Stimulated activated CD4-positive, alpha-beta T cell treated with anti-CD3 and anti-CD28 coated beads, Interleukin-4, amount 100 ng/mL, for 24 hours (primary cell): ENCODE measurements around the gene CRTC3.
"Not testable (repeated sequence)": the region's sequence is repeated elsewhere in the genome, so short reads cannot be mapped to it uniquely, and the experiment has no call there.

Experiments
- DNase-seq: peaks from one replicate; pipeline ENCODE4 v3.0.0-alpha.2; 2020

Gene CRTC3, protein sequence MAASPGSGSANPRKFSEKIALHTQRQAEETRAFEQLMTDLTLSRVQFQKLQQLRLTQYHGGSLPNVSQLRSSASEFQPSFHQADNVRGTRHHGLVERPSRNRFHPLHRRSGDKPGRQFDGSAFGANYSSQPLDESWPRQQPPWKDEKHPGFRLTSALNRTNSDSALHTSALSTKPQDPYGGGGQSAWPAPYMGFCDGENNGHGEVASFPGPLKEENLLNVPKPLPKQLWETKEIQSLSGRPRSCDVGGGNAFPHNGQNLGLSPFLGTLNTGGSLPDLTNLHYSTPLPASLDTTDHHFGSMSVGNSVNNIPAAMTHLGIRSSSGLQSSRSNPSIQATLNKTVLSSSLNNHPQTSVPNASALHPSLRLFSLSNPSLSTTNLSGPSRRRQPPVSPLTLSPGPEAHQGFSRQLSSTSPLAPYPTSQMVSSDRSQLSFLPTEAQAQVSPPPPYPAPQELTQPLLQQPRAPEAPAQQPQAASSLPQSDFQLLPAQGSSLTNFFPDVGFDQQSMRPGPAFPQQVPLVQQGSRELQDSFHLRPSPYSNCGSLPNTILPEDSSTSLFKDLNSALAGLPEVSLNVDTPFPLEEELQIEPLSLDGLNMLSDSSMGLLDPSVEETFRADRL

DNA sequence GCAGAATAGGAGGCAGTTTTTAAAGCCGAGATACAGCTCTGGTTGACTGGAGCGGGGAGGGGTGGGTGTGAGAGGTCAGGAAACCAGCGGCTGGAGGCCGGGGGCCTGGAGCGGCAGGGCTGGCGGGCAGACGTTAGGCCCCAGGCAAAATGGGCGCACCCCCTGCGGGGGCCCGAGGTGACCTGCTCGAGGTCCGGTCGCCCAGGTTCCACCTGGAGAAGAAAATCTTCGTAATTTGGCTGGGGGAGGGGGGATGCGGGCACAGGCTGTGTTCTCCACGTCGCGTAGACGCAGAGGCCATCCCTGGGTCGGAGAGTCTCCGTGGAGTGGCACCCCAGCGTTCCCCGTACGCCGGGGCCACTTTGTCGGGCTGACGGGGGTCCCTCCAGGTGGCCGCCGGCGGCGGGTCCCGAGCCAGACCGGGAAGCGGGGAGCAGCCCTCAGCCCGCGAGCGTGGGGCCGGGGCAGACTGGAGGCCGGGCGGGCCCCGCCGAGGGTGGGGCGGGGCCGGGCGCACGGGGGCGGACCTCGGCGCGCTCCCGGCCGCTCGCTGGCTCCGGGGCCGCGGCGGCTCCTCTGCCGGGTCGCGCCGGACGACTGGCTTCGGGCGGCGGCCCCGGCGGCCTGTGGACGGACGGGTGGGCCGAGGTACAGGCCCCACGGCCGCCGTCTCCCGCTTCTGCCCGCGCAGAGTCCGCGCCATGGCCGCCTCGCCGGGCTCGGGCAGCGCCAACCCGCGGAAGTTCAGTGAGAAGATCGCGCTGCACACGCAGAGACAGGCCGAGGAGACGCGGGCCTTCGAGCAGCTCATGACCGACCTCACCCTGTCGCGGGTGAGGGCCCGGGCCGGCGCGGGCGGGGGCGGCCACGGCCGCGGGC lies at the start of gene CRTC3:
Gene CRTC3, plus strand, starts transcription at position 553 of the 879 bp plus-strand sequence. Its CDS starts 149 bp downstream, at position 702.
- DNase-seq: peak; percentile 50

DNA sequence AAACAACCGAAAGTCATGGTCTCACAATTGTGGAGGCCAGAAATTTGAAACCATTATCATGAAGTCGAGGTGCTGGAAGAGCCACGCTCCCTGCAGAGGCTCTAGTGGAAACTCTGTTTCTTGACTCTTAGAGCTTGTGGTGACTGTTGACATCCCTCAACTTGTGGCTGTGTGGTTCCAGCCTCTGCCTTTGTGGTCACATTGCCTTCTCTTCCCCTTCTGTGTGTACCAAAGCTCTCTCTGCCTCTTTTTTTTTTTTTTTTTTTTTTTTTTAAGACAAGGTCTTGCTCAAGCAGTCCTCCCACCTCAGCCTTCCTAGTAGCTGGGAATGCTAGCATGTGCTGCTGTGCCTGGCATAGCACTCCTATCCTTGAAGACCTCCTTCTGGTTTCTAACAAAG lies 48.7 kb upstream of the CRTC3 start:
- peak; percentile 8 for DNase-seq

DNA sequence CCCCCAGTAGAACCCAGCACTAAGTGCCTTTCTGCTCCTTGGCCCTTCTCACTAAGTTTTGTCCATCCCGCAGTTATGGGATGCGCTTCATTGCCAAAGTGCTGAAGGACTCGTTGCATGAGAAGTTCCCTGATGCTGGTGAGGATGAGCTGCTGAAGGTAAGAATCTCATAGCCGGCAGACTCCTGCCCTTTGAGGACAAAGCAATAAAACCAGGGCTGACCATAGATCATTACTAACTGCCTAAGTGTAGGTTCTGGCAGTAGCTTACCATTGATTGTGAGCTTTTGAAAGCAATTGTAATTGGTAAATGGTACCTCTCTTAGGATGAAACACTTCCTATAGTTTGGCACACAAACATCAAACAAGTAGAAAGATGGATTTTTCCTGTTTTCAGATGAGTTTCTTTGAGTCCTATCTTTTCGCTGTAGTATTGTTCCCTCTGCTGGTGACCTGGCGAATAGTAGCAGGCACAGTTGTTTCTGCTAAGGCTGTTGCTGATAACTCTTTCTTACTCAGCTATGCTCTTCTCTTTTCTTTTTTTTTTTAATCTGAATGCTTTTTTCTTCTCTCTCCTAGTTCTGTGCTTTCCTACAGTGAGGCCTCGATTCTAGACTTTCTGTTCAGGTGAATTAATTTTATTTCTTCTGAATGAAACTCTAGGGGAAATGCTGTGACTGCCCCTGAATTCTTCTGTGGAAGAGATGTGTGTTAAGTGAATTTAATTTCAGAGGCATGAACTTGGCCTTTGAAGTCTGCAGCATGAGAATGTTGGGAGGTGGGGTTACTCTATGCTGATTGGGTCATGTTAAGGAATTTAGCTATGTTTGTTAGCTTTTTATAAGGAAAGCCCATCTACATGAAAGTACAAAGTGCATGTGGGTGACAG lies 47.4 kb upstream of the CRTC3 start:
- DNase-seq: peak; percentile 59

DNA sequence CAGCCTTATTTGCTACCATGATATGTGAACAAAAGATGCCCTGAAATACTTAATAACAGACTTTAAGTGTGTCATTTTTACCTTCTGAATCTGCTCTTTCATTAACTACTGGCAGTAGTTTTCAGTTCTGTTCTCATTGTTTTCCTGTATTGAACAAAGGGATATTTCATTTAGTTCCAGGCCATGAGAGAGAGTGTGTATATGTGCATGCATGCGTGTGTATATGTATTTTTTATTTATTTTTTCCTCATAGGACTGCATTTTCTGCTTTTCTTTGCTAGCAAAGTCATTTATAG lies 46.8 kb upstream of the CRTC3 start:
- no peak for DNase-seq

DNA sequence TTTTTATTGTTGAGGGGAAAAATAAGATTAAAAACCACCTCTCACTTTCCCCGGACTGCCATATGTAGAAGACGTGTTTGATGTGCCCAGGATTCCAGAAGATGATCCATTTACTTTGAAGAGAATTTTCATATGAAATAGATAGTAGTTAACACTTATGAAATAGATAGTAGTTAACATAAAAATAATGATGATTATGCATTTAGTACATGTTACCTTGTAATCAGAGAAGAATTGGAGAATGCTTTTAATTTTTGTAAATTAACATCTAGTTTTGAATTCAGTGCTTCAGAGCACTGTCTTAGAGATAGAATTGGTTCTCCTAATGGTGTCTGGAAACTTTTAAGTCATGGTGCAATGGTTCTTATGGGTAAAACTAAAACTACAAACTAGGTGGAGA lies 46.1 kb upstream of the CRTC3 start:
- DNase-seq: no peak

DNA sequence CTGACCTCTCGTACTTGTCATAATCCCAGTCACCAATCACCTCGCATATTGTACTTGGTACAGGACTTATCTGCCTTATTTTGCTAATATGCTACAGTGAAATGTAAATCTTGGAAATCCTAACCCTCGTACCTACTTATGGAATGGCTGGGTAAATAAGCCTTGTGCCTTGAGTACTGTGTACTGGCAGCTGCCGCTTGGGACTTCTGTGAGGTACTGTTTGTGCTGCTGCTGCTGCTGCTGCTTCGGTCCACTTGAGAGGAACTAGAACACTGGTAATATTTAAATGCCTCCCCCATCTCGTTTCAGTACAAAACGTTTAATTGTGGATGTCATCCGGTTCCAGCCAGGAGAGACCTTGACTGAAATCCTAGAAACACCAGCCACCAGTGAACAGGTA lies 42.5 kb upstream of the CRTC3 start:
- DNase-seq: no peak

DNA sequence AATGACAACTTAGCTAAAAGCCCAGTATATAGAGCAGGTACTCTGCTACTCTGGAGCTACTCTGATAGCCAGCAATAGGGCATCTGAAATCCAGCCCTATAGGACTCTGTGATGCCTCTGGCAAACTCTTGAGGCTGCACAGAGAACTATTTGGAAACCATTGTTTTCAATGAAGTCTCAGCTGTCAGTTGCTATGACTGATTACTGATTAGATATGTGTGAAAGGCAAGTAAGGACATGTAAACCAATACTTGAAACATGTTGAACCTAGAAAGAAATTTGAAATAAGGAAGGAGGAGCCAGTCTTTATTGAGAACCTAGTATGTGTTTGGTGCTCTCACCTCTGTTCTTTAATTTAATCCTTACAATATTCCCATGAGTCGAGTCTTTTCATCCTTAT lies 40.2 kb upstream of the CRTC3 start:
- DNase-seq: no peak

DNA sequence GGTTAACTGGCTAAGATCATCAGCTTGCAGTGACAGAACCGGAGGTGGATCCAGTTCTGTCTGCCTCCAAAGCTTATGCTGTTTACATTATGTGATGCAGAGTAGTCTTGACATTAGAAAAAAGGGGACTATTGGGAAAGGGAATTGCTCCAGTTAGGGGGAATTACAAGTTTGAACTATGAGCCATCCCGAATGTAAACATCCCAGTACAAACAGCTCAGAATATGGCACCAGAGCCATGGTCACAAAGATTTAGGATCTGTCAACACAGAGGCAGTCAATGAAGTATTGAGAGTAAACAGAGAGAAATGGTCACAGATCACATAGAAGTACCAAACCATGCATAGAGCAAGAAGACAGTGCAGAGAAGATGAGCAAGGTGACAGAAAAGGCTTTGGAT lies 39.8 kb upstream of the CRTC3 start:
- DNase-seq: no peak

DNA sequence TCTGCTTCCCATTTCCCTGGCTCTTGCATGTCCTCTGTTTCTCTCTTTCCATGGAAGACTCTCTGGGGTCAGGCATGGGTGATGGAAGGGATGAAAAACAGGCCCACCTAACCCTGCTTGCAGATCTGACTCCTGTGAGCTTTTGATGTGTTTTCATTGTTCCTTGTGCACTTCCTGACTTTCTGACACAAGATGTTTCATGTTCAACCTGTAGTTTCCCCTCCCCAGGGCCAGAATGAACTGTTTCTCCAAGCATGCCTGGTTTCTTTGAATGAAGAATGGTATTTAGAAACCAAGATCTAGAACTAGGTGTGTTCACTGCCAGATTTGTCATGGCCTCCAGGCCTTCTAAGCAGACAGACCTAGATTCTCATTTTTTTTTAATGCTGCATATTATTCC lies 36.1 kb upstream of the CRTC3 start:
- no peak for DNase-seq

DNA sequence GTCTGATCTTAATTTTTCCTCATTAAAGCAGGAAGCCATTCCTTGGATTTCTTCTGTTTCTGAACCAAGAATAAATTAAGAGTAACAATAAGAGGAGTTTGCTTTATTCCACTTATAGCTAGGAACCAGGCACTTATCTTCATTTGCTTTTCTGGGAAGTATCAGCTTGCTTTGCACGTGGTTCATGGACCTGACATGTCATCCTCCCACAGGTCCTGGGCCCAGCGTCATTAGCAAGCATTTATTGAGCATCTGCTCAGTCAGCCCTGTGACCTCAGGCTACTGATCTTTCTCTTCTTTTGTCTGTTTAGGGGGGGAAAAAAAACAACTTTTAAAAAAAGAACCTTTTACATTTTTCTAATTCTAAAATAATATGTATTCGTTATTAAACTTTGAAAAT lies 34.7 kb upstream of the CRTC3 start:
- no peak for DNase-seq

DNA sequence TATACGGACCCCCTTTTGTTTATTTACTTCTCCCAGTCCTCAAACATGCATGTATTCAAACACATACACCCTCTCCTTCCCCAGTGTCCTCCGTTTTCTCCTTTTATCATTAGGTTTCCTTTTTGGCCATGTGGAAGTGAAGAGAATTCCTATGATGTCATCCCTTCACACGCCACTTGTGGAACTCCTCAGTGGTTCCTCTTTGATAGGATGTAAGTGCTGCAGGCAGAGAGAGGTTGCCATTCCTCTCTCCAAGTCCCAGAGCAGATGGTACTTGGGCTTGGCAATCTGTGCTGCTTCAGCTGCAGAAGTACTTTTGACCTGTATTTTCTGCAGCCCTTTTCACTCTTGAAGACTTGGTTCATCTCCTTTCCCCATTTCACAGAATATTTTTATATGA lies 32.9 kb upstream of the CRTC3 start:
- no peak for DNase-seq

DNA sequence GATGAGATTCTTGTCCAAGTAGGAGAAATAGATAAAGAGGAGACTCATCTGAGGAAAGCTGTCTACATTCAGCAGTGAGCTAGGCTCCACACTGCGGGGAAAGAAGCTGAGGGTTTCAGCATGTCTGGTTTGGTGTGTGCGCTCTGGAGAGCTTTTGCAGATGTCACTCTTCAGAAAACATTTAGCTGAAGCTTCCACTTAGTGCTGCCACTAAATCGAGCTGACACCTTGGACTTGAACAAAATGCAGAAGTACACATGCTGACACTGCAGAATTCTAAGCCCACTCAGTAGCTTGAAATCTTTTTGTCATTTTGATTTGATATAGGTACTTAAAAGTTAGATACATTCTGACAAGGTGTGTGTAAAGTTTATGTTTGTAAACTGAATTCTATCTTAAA lies 32.3 kb upstream of the CRTC3 start:
- no peak for DNase-seq

DNA sequence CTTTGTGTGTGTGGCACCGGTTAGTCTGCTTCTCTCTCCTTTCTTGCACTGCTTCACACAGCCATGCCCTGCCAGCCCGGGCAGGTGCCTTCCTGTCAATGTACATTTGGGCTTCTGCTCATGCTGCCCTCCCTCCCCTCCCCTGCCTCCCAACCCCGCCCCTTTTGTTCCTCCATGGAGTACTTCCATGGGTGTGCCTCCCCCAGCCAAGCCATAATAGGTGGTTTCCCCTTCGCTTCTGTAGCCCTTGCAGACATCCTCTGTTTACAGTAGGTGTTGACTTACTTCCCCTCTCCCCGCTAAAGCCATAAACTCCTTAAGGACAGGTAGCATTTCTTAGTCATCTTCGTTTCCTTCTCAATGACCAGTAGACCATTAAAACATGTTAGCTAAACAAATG lies 31.8 kb upstream of the CRTC3 start:
- DNase-seq: no peak

DNA sequence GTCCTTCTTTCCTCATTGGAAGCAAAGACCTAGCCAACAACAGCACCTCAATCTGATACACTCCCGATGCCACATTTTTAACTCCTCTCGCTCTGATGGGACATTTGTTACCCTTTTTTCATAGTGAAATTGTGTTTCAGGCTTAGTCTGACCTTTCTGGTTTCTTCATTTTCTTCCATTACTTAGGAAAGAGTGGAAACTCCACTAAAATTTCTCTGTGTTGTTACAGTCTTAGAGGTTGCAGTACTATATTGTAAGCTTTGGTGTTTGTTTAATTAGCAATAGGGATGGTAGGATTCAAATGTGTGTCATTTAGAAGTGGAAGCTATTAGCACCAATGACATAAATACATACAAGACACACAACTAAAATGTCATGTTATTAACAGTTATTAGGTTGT lies 29.6 kb upstream of the CRTC3 start:
- DNase-seq: no peak

DNA sequence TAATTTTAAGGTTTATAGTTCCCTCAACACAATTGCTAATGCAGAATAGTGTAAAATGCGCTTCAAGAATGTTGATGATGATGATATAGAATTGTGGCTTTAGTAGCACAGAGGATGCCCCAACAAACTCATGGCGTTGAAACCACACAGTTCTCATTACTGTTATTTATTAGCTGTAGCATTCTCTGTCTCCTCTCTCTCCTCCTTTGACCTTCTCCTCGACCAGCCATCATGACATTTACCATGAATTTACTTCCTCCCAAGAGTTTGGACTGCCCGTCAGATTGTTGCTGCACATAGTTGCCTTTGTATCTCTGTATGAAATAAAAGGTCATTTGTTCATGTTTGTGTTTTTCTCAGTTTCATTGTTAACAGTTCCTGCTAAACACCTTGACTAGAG lies 27.8 kb upstream of the CRTC3 start:
- DNase-seq: no peak

DNA sequence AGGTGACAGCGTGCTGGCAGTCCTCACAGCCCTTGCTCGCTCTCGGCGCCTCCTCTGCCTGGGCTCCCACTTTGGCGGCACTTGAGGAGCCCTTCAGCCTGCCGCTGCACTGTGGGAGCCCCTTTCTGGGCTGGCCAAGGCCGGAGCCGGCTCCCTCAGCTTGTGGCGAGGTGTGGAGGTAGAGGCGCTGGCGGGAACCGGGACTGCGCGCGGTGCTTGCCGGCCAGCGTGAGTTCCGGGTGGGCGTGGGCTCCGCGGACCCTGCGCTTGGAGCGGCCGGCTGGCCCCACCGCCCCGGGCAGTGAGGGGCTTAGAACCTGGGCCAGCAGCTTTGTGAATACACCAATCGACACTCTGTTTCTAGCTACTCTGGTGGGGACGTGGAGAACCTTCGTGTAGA lies 18.9 kb upstream of the CRTC3 start:
- not testable (repeated sequence) for DNase-seq

DNA sequence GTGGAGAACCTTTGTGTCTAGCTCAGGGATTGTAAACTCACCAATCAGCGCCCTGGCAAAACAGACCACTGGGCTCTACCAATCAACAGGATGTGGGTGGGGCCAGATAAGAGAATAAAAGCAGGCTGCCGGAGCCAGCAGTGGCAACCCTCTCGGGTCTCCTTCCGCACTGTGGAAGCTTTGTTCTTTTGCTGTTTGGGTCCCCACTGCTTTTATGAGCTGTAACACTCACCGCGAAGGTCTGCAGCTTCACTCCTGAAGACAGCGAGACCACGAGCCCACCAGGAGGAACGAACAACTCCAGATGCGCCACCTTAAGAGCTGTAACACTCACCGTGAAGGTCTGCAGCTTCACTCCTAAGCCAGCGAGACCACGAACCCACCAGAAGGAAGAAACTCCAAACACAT lies 18.5 kb upstream of the CRTC3 start:
- not testable (repeated sequence) for DNase-seq

DNA sequence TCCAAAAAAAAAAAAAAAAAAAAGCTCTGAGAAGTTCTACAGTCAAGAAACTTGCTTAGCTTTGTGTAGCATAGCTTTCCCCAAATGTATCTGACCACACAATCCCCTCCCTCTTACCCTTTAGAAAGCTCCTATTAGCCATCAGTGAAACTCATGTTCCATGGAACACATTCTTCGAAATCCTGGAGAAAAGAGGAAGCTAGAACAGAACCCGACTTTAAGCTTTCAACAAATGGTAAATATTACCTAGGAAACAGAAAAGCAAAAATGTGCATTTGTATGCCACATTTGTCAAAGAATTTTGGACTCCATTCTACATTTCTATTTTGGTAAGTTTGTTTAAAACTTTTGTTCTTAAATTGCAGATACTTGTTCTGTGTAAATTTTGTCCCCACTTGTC lies 17.4 kb upstream of the CRTC3 start:
- no peak for DNase-seq

DNA sequence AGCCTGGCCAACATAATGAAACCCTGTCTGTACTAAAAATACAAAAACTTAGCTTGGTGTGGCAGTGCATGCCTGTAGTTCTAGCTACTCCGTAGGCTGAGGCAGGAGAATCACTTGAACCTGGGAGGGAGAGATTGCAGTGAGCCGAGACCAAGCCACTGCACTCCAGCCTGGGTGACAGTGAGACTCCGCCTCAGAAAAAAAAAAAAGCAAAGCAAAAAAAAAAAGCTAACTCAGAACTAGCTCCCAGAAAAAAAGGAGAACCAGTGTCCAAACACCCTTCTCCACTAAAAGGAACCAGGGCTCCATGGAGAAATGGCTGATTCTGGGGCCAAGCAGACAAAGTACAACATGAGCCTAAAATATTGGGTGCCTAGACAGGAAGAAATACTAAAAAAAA lies 16.7 kb upstream of the CRTC3 start:
- no peak for DNase-seq

DNA sequence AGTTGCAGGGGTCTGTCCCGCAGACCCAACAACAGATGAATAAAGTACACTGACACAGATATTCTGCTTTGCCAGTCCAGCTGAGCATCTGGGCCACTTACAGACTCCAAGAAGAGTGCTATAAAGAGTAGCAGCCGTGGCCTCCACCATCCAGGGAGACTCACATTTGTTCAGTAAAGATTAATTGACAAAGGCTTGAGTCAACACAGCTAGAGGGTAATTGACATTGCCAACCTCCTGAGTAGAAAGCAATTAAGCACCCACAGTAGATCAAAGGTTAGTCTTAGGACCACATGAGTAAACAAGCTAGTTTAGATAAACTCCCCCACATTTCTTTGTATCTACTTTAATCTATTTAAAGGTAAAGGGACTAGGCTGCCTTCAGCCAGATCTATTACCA lies 16.3 kb upstream of the CRTC3 start:
- DNase-seq: no peak

DNA sequence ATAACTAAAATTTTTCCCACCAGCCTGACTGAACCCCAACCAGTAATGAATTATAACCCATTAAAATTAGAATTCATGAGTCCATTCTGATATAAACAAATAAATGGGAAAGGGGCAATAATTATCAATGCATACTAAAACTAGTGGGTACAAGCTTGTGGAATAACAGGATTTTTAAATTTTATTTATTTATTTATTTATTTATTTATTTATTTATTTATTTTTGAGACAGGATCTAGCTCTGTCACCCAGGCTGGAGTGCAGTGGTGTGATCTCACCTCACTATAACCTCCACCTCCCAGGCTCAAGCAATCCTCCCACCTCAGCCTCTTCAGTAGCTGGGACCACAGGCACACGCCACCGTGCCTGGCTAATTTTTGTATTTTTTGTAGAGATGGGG lies 15.8 kb upstream of the CRTC3 start:
- DNase-seq: not testable (repeated sequence)

DNA sequence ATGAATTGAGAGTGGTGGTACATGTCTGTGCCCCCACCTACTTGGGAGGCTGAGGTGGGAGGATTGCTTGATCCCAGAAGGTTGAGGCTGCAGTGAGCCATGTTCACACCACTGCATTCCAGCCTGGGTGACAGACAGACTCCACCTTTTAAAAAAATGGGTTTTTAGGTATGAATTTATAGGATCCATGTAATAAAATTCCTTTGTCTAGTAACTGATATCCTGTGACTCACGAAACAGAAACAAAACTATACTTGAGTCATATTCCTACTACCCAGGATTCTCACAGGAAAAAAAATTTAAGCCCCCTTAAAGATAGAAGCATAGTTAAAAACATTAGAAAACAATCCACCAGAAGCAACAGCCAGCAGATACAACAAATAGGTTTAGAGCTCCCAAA lies 10.0 kb upstream of the CRTC3 start:
- no peak for DNase-seq

DNA sequence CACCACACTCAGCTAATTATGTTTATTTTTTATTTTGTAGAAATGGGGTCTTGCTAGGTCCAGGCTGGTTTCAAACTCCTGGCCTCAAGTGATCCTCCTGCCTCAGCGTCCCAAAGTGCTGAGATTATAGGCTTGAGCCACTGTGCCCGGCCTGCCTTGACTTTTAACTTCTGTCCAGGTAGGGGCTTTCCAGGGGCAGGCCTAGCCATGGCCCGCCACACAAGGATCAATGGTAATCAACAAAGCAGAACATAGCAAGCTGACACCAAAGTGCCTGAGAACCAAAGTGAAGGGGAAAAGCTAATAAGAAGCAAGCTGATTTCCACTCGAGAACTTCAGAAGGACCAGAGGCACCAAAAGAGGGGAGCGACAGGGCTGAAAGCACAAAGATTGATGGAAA lies 9.4 kb upstream of the CRTC3 start:
- no peak for DNase-seq
